Effector memory CD4-positive, alpha-beta T cell (primary cell): ENCODE data around the gene KCNH6.

Source experiments
- DNase-seq, 3 donors: peaks; one replicate each; pipeline ENCODE4 v3.0.0-alpha.2; 2020
- H3K27ac ChIP-seq: 2 replicates; pipeline ENCODE4 v1.7.0; 2013; ENCODE audit warnings: mild to moderate bottlenecking, low read length, moderate library complexity; ENCODE audit not compliant: insufficient read depth, poor library complexity, severe bottlenecking
- H3K27me3 ChIP-seq: replicated peaks from 2 replicates; pipeline ENCODE4 v1.7.0; 2013; ENCODE audit warnings: mild to moderate bottlenecking, low read length; ENCODE audit not compliant: insufficient read depth, control insufficient read depth, poor library complexity, severe bottlenecking
- H3K36me3 ChIP-seq: 2 replicates; pipeline ENCODE4 v1.7.0; 2013; ENCODE audit warnings: mild to moderate bottlenecking, low read length, moderate library complexity; ENCODE audit not compliant: control insufficient read depth, insufficient read depth
- H3K4me1 ChIP-seq: 2 replicates; pipeline ENCODE4 v1.7.0; 2013; ENCODE audit warnings: low read length, mild to moderate bottlenecking; ENCODE audit not compliant: control insufficient read depth, insufficient read depth, poor library complexity, severe bottlenecking
- H3K4me3 ChIP-seq: 2 replicates; pipeline ENCODE4 v1.7.0; 2013; ENCODE audit warnings: low read length, low read depth, mild to moderate bottlenecking; ENCODE audit not compliant: insufficient read depth, poor library complexity, severe bottlenecking
- H3K9me3 ChIP-seq: 2 replicates; pipeline ENCODE4 v1.7.0; 2013; ENCODE audit warnings: mild to moderate bottlenecking, low read length, moderate library complexity; ENCODE audit not compliant: control insufficient read depth

Gene KCNH6

DNA sequence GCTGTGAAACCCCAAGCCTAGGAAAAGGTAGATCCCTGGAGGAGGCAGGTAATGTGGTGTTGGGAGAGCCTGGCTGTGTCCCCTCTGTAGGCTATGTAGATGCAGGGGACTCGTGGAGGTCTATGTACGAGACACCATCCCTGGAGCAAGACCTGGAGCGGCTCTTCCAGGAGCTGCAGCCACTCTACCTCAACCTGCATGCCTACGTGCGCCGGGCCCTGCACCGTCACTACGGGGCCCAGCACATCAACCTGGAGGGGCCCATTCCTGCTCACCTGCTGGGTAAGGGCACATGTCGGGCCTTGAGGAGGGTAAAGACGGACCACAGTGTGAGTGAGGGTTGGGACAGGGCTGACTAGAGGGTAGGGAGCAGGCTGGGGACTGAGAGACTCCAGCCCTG, 34.3 kb upstream of the KCNH6 start:
- Histone ChIP-seq H3K36me3 (no peaks in the 10 kb centered on the region), H3K4me1 (no peaks in the 10 kb centered on the region), H3K4me3 (no peak overlapping the region), H3K27ac (no peak overlapping the region), H3K9me3 (no peaks in the 10 kb centered on the region), H3K27me3 (no peaks in the 10 kb centered on the region)
- DNase-seq = no peak

DNA sequence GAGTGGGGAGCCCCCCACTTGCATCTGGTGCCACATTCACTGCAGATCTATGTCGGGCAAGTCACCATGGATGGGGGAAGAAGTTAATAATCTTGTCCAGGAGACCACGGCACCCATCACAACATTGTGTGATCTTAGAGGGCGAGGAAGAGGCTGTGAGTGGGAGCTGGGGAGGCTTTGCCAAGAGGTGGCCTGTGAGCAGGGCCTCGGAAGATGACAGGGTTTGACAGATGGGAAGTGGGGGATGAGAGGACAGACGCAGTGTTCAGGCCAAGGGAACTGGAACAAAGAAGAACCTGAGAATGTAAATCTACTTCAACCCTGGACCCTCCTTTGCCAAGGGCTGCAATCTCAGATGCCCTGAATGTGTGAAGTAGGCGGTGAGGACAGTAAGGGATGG, 33.9 kb upstream of the KCNH6 start:
- Histone ChIP-seq H3K27ac (no peak overlapping the region), H3K4me1 (no peaks in the 10 kb centered on the region), H3K27me3 (no peaks in the 10 kb centered on the region), H3K9me3 (no peaks in the 10 kb centered on the region), H3K4me3 (no peak overlapping the region), H3K36me3 (no peaks in the 10 kb centered on the region)
- no peak for DNase-seq

DNA sequence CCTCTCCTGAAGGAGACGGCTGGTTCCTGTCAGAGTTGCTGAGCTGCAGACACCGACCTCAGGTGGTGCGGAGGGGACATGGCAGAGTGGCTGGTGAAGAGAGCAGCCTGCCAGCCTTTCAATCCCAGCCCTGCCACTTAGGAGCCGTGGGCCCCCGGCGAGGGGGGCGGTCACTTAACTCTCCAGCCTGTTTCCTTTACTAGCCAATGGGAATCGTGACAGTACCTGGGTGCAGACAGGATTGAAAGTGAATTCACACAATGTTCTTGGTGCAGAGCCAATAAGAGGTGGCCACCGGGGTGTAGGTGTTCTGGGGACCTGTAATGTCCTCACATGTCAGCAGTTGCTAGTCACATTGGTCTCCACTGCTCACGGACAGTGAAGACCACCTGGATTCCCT, 32.8 kb upstream of the KCNH6 start:
- no peaks in the 10 kb centered on the region for H3K4me1 ChIP-seq
- no peak for DNase-seq
- no peaks in the 10 kb centered on the region for H3K9me3 ChIP-seq
- H3K27ac ChIP-seq = no peak overlapping the region
- H3K27me3 ChIP-seq = no peaks in the 10 kb centered on the region
- H3K4me3 ChIP-seq = no peak overlapping the region
- H3K36me3 ChIP-seq = no peaks in the 10 kb centered on the region

- Histone ChIP-seq H3K27ac (no peak overlapping the region), H3K27me3 (no peaks in the 10 kb centered on the region), H3K36me3 (no peaks in the 10 kb centered on the region), H3K9me3 (no peaks in the 10 kb centered on the region), H3K4me1 (no peaks in the 10 kb centered on the region), H3K4me3 (no peak overlapping the region)
- DNase-seq = no peak
Observed at GRCh38 chr17:63490858-63491400, 32.2 kb upstream of the KCNH6 start.

- no peaks in the 10 kb centered on the region for H3K9me3 ChIP-seq
- DNase-seq = no peak
Observed at GRCh38 chr17:63491413-63491812, 31.7 kb upstream of the KCNH6 start.

DNA sequence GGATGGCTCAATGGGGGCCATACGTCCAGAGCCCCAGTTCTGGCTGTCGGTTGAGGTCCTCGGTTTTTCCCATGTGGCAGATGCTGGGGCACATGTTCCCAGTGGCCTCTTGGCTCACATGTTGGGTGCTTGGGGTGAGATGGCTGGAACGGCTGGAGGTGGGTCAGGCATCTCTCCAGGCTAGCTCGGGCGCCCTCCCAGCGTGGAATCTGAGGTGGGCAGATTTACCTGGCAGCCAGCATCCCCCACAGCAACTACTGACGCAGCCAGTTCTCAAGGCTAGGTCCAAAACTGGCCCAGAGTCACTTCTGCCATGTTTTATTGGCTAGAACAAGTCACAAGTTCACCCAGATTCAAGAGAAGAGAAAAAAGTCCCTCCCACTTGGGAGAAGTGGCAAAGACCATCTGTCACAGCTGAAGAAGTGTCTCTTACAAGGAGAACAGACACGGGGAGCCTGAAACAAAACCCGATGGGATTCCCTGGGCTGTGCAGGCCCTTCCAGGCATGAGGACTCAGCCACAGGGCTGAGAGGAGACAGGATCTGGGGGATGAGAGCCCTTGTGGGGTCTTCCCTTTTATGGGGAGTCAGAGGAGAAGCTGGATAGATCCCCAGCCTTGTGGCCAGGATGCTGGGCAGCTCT, 31.1 kb upstream of the KCNH6 start:
- Histone ChIP-seq H3K27ac (no peak overlapping the region), H3K27me3 (no peaks in the 10 kb centered on the region), H3K36me3 (no peaks in the 10 kb centered on the region), H3K9me3 (no peaks in the 10 kb centered on the region), H3K4me3 (no peak overlapping the region), H3K4me1 (no peaks in the 10 kb centered on the region)
- DNase-seq = no peak

More at GRCh38 chr17:63491413-63491812, 31.7 kb upstream of the KCNH6 start:
- H3K27ac ChIP-seq = no peak overlapping the region
- H3K36me3 ChIP-seq = no peaks in the 10 kb centered on the region
- H3K27me3 ChIP-seq = no peaks in the 10 kb centered on the region
- no peaks in the 10 kb centered on the region for H3K4me1 ChIP-seq
- H3K4me3 ChIP-seq = no peak overlapping the region

DNA sequence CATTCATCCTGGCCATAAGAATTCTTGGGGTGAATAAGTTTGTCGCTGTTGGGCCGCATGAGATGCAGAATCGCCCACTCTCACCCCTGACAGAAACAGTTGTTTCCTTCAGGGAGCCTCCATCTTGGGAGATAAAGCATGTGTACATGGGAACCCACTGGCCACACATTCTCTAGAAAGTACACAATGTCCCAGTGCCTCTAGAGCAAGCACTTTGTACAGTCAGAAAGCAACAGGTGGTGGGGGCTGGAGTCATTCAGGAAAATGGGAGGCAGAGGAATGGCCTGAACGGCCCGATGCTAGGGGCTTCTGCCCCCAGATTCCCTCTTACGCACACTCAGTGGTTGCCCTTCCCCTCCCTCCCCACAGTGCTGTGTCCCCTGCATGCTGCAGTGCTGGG, 30.2 kb upstream of the KCNH6 start:
- no peaks in the 10 kb centered on the region for H3K9me3 ChIP-seq
- H3K27ac ChIP-seq = no peak overlapping the region
- H3K4me3 ChIP-seq = no peak overlapping the region
- no peaks in the 10 kb centered on the region for H3K27me3 ChIP-seq
- no peaks in the 10 kb centered on the region for H3K4me1 ChIP-seq
- DNase-seq = no peak
- H3K36me3 ChIP-seq = no peaks in the 10 kb centered on the region

- no peaks in the 10 kb centered on the region for H3K27me3 ChIP-seq
- no peak for DNase-seq
- H3K9me3 ChIP-seq = no peaks in the 10 kb centered on the region
- no peaks in the 10 kb centered on the region for H3K36me3 ChIP-seq
- H3K4me3 ChIP-seq = no peak overlapping the region
- H3K27ac ChIP-seq = no peak overlapping the region
- no peaks in the 10 kb centered on the region for H3K4me1 ChIP-seq
Observed at GRCh38 chr17:63493411-63493810, 29.7 kb upstream of the KCNH6 start.

DNA sequence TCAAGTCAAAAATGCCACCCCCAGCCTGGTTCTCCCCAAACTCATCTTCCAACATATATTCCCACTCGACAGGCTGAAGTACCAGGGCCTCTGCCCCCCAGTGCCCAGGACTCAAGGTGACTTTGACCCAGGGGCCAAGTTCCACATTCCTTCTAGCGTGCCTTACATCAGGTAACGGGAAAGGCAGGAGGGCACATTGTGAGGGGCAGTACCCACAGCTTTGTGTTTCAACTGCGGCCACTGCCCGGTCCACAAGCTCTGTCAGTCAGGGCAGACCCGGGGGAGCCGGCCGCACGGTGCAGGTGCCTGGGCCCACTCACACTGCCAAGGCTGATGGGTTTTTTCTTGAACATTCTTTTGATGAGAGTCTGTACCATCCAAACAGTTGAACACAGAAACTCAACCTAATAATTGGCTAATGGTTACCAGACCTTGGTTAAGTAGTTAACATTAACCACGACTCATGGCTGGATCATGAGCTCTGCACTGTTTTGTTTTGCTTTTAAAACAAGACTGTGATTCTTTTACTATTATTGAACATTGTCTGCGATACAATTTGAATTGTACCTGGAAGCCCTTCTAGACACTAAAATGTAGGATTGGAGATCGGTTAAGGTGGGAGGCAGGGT, 28.7 kb upstream of the KCNH6 start:
- no peaks in the 10 kb centered on the region for H3K36me3 ChIP-seq
- no peaks in the 10 kb centered on the region for H3K4me1 ChIP-seq
- no peak overlapping the region for H3K4me3 ChIP-seq
- no peak for DNase-seq
- H3K27ac ChIP-seq = no peak overlapping the region
- H3K27me3 ChIP-seq = no peaks in the 10 kb centered on the region
- H3K9me3 ChIP-seq = no peaks in the 10 kb centered on the region

GRCh38 chr17:63495491-63495890, 27.7 kb upstream of the KCNH6 start:
- Histone ChIP-seq H3K27ac (no peak overlapping the region), H3K4me1 (no peaks in the 10 kb centered on the region), H3K4me3 (no peak overlapping the region), H3K9me3 (no peaks in the 10 kb centered on the region), H3K36me3 (no peaks in the 10 kb centered on the region), H3K27me3 (no peaks in the 10 kb centered on the region)
- DNase-seq = no peak
